ENCODE measurements around the gene SLC22A23. TPM values are rescaled to one million over a fixed set of nuclear protein-coding genes. Genes with fewer than 3 reads are reported as not detected.
A peak's percentile ranks its signal among the peaks of the same experiment; 100 is the strongest.

Gene SLC22A23
- total RNA-seq, 1 donor from 2014 or later = 102 TPM

GRCh38 chr6:3294396-3294795 lies 162.5 kb downstream of the SLC22A23 start:
- H3K4me3 Mint-ChIP-seq (ENCODE audit: unreplicated experiment) = peak overlapping the region; percentile 81
- H3K27me3 Mint-ChIP-seq (ENCODE audit: unreplicated experiment) = peaks cover 16% of the 10 kb centered on the region
- peak; percentile 7 for DNase-seq
- peaks cover 41% of the 10 kb centered on the region for H3K4me1 Mint-ChIP-seq (ENCODE audit: low read depth, unreplicated experiment)
- H3K9me3 Mint-ChIP-seq (ENCODE audit: unreplicated experiment) = peaks cover 19% of the 10 kb centered on the region
- H3K27ac Mint-ChIP-seq (ENCODE audit: unreplicated experiment) = no peak overlapping the region
- H3K36me3 Mint-ChIP-seq (ENCODE audit: unreplicated experiment) = no peaks in the 10 kb centered on the region
- TF ChIP-seq, protein P1, sequence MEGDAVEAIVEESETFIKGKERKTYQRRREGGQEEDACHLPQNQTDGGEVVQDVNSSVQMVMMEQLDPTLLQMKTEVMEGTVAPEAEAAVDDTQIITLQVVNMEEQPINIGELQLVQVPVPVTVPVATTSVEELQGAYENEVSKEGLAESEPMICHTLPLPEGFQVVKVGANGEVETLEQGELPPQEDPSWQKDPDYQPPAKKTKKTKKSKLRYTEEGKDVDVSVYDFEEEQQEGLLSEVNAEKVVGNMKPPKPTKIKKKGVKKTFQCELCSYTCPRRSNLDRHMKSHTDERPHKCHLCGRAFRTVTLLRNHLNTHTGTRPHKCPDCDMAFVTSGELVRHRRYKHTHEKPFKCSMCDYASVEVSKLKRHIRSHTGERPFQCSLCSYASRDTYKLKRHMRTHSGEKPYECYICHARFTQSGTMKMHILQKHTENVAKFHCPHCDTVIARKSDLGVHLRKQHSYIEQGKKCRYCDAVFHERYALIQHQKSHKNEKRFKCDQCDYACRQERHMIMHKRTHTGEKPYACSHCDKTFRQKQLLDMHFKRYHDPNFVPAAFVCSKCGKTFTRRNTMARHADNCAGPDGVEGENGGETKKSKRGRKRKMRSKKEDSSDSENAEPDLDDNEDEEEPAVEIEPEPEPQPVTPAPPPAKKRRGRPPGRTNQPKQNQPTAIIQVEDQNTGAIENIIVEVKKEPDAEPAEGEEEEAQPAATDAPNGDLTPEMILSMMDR (IDR thresholded peaks at IDR 0.05; ENCODE audit: partially characterized antibody, unreplicated experiment) = no peak

DNA sequence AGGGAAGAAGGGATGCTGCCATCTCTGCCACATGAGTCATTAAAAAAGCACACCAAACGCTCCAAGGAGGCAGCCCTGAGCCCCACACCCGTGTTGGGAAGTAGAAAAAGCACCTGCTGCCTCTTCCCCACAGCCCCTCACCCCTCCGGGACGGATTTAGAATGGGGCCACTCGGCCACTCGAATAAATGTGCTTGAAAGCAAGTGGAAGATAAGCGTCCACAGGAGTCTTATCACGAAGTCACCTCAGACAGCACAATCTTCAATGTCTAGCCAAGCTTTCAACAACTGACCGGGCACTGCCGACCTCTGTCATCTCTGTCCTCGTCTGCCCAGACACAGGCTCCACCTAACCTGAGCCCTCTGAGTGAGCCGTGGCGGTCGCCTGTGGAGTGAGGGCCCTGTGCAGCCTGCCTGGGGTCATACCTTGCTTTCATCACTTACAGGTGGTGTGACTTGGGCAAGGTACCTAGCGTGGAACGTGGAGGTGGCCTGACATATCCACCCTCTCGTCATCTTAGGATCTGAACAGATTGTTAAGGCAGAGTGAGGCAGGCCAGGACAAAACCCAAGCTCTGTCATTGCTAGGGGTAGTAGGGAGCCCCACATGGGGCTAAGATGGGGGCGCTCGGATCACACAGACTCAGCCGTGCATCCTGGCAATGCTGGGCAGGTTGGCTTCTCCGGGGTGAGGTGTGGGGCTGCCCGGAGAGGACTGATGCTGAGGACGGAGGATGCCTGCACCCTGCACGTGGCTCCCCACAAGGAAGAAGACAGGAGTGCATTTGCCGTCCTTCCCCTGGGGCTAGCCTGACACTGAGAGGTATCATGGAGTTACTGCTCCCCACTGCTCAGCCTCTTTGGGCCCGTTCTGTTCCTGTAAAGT lies 163.3 kb downstream of the SLC22A23 start:
- H3K27me3 Mint-ChIP-seq (ENCODE audit: unreplicated experiment) = peaks cover 16% of the 10 kb centered on the region
- H3K27ac Mint-ChIP-seq (ENCODE audit: unreplicated experiment) = peak overlapping the region; percentile 10
- H3K4me1 Mint-ChIP-seq (ENCODE audit: low read depth, unreplicated experiment) = peaks cover 41% of the 10 kb centered on the region
- peak; percentile 16 for DNase-seq
- TF ChIP-seq, protein P1 (IDR thresholded peaks at IDR 0.05; ENCODE audit: partially characterized antibody, unreplicated experiment) = no peak
- peaks cover under 1% of the 10 kb centered on the region for H3K36me3 Mint-ChIP-seq (ENCODE audit: unreplicated experiment)
- peak overlapping the region; percentile 45 for H3K4me3 Mint-ChIP-seq (ENCODE audit: unreplicated experiment)
- H3K9me3 Mint-ChIP-seq (ENCODE audit: unreplicated experiment) = peaks cover 19% of the 10 kb centered on the region

DNA sequence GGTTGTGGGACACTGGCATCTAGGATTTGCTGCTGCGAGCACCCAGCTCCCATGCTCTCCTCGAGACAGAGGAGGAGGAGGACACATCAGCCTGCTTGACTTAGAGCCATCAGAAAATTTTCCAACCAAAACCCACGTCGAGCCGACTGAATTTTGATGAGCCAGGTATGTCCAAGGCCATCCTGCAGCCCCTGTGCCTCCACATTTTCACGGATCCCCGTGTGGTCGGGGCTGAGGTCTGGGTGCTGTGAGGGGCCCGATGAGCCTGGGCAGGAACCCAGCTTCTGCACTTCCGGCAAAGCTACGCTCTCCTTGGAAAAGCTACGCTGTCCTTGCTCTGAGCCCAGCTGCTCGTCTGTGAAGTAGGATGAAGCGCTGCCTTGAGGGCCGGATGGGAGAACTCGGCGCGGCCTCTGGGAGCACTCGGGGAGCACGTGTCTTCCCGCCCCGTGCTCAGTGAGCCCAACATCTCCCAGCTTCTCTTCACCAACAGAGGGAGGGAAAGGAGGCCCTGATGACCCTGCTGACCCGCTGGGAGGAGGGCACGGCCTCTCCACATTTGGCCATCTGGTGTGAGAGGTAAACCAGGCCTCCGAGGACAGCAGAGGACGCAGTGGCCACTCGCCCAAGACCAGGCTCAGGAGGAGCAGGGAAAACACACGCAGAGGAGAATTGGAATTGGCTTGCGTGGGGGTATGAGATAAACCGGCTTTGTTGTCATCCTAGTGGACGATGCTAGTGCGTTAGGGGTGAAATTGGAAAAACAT lies 164.2 kb downstream of the SLC22A23 start:
- Mint-ChIP-seq H3K27me3 (ENCODE audit: unreplicated experiment) (peaks cover 20% of the 10 kb centered on the region), H3K4me3 (ENCODE audit: unreplicated experiment) (peak overlapping the region; percentile 45), H3K36me3 (ENCODE audit: unreplicated experiment) (peaks cover 6% of the 10 kb centered on the region), H3K27ac (ENCODE audit: unreplicated experiment) (peak overlapping the region; percentile 28), H3K9me3 (ENCODE audit: unreplicated experiment) (peaks cover 23% of the 10 kb centered on the region), H3K4me1 (ENCODE audit: low read depth, unreplicated experiment) (peaks cover 34% of the 10 kb centered on the region)
- TF ChIP-seq, protein P1 (IDR thresholded peaks at IDR 0.05; ENCODE audit: partially characterized antibody, unreplicated experiment) = no peak
- DNase-seq = peak; percentile 18

DNA sequence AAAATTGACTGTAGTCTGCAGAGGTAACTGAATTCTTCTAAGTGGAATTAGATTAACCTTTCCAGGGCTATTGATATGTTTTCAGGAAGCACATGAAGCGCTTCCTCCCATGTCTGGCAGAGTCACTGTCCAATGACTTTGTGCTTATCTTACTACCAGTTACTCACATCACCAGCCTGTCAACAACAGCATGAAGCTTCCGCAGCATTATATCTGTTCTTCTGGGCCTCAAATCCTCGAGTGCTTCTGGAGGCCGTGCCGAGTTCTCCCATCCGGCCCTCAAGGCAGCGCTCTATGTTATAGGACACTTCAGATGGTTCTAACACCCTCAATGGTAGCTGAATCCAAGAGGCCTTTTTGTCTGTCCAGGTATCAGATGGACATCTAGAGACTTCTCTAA lies 164.9 kb downstream of the SLC22A23 start:
- TF ChIP-seq, protein P1 (IDR thresholded peaks at IDR 0.05; ENCODE audit: partially characterized antibody, unreplicated experiment) = no peak
- Mint-ChIP-seq H3K4me1 (ENCODE audit: low read depth, unreplicated experiment) (peaks cover 31% of the 10 kb centered on the region), H3K9me3 (ENCODE audit: unreplicated experiment) (peaks cover 24% of the 10 kb centered on the region), H3K27me3 (ENCODE audit: unreplicated experiment) (peaks cover 20% of the 10 kb centered on the region), H3K4me3 (ENCODE audit: unreplicated experiment) (no peak overlapping the region), H3K27ac (ENCODE audit: unreplicated experiment) (peak overlapping the region; percentile 28), H3K36me3 (ENCODE audit: unreplicated experiment) (peaks cover 6% of the 10 kb centered on the region)
- DNase-seq = peak; percentile 4

Data from glutamatergic neuron (in vitro differentiated cells).